ENCODE measurements around the gene ELAVL1. TPM values are rescaled to one million over a fixed set of nuclear protein-coding genes. Genes with fewer than 3 reads are reported as not detected.

ELAVL1 gene
- total RNA-seq, 1 donor from 2014 or later: 116 TPM

- no peak overlapping the region for H3K4me3 Mint-ChIP-seq
- no peaks in the 10 kb centered on the region for H3K27me3 Mint-ChIP-seq (ENCODE audit: low read depth)
- DNase-seq (ENCODE audit: low spot score in 2 of 2, unreplicated experiment in 2 of 2): no peak
- H3K27ac Mint-ChIP-seq: peak overlapping the region; percentile 96
- no peak for TF ChIP-seq CTCF (IDR thresholded peaks at IDR 0.05; ENCODE audit: unreplicated experiment)
- H3K9me3 Mint-ChIP-seq: no peaks in the 10 kb centered on the region
- H3K36me3 Mint-ChIP-seq: peaks cover 39% of the 10 kb centered on the region
- peaks cover 21% of the 10 kb centered on the region for H3K4me1 Mint-ChIP-seq
Measured at GRCh38 chr19:7988307-7988706, 17.1 kb downstream of the ELAVL1 start.

- H3K27me3 Mint-ChIP-seq (ENCODE audit: low read depth): no peaks in the 10 kb centered on the region
- H3K9me3 Mint-ChIP-seq: no peaks in the 10 kb centered on the region
- H3K36me3 Mint-ChIP-seq: peaks cover 40% of the 10 kb centered on the region
- peaks cover 21% of the 10 kb centered on the region for H3K4me1 Mint-ChIP-seq
- no peak overlapping the region for H3K4me3 Mint-ChIP-seq
- no peak for TF ChIP-seq CTCF (IDR thresholded peaks at IDR 0.05; ENCODE audit: unreplicated experiment)
- DNase-seq (ENCODE audit: low spot score in 2 of 2, unreplicated experiment in 2 of 2): no peak
- peak overlapping the region; percentile 96 for H3K27ac Mint-ChIP-seq
Measured at GRCh38 chr19:7987114-7987768, 18.2 kb downstream of the ELAVL1 start.

GRCh38 chr19:7986321-7987113 is 18.9 kb downstream of the ELAVL1 start:
- Mint-ChIP-seq H3K9me3 (no peaks in the 10 kb centered on the region), H3K27me3 (ENCODE audit: low read depth) (no peaks in the 10 kb centered on the region), H3K36me3 (peaks cover 43% of the 10 kb centered on the region), H3K4me3 (no peak overlapping the region), H3K27ac (no peak overlapping the region), H3K4me1 (peaks cover 21% of the 10 kb centered on the region)
- no peak for TF ChIP-seq CTCF (IDR thresholded peaks at IDR 0.05; ENCODE audit: unreplicated experiment)
- DNase-seq (ENCODE audit: low spot score in 2 of 2, unreplicated experiment in 2 of 2): no peak

GRCh38 chr19:7985481-7985911 is 19.9 kb downstream of the ELAVL1 start:
- Mint-ChIP-seq H3K27me3 (ENCODE audit: low read depth) (no peaks in the 10 kb centered on the region), H3K27ac (no peak overlapping the region), H3K4me3 (no peak overlapping the region), H3K36me3 (peaks cover 41% of the 10 kb centered on the region), H3K4me1 (peaks cover 21% of the 10 kb centered on the region), H3K9me3 (no peaks in the 10 kb centered on the region)
- TF ChIP-seq CTCF (IDR thresholded peaks at IDR 0.05; ENCODE audit: unreplicated experiment): no peak
- no peak for DNase-seq (ENCODE audit: low spot score in 2 of 2, unreplicated experiment in 2 of 2)

GRCh38 chr19:7983995-7984837 is 21.2 kb downstream of the ELAVL1 start:
- peaks cover 15% of the 10 kb centered on the region for H3K4me1 Mint-ChIP-seq
- H3K4me3 Mint-ChIP-seq: no peak overlapping the region
- no peaks in the 10 kb centered on the region for H3K9me3 Mint-ChIP-seq
- H3K36me3 Mint-ChIP-seq: peaks cover 38% of the 10 kb centered on the region
- no peak overlapping the region for H3K27ac Mint-ChIP-seq
- no peak for TF ChIP-seq CTCF (IDR thresholded peaks at IDR 0.05; ENCODE audit: unreplicated experiment)
- DNase-seq (ENCODE audit: low spot score in 2 of 2, unreplicated experiment in 2 of 2): no peak
- no peaks in the 10 kb centered on the region for H3K27me3 Mint-ChIP-seq (ENCODE audit: low read depth)
